ENCODE data around the gene HGFAC.

- TF ChIP-seq CTCF (IDR thresholded peaks at IDR 0.05) (no peak), EP300 (IDR thresholded peaks at IDR 0.05) (no peak), POLR2A (IDR thresholded peaks at IDR 0.05) (no peak), POLR2AphosphoS5 (IDR thresholded peaks at IDR 0.05) (no peak)
These were observed 21.7 kb upstream of the HGFAC start for GRCh38 chr4:3419836-3420605.
